Activated T-helper 9 cell treated with anti-CD3 and anti-CD28 coated beads, Interleukin-2, amount 50 U/mL, for 16 hours (primary cell): ENCODE data around the gene ADGRG6.

Experiments used
- DNase-seq: peaks from one replicate; pipeline ENCODE4 v3.0.0-alpha.2; 2020; ENCODE audit warnings: low read depth

ADGRG6 gene

DNA sequence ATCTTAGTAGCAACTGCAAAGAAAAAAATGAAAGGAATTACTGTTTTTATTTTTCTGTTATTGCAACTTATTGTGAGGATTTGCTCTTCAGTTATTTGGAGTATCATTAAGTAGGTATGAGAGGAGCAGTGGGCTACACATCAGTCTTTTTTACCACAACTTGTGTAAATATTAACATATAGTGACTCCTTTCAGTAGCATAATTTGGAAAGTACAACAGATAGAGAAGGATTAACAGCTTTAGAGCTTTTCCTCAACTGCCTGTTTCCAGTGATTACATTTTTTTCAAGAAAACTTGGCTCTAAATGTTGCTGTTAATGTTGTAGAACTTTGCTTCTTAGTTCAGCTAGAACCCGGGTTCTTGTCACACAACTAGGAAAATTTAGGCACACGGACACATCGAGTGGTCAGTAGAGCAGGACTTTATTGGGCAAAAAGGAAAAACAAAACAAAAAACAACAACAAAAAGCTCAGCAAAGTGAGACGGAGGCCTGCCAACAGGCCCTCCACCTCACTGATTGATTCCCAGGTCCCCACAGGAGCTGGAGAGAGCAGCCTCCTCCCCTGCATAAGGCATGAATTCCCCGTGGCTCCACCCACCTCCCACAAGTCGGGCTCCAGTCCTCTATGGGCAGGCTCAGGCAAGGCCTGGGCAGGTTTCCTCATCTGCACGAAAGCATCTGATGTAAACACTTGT lies 75.1 kb downstream of the ADGRG6 start:
- no peak for DNase-seq

DNA sequence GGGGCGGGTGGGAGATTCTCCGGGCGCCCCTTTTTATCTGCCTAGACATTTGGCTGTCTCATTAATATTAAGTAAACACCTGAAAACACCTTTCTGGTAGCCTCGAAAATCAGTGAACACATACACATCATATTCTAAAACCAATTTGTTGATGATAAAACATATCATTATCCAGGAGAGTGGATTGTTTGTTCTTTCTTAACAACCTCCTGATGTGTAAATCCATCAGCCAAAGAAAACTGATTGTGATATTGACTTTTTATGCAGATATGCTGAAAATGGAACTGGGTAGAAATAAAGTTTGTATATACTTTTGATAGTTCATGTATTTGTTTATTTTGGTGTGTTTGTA lies 75.7 kb downstream of the ADGRG6 start:
- DNase-seq, result no peak

DNA sequence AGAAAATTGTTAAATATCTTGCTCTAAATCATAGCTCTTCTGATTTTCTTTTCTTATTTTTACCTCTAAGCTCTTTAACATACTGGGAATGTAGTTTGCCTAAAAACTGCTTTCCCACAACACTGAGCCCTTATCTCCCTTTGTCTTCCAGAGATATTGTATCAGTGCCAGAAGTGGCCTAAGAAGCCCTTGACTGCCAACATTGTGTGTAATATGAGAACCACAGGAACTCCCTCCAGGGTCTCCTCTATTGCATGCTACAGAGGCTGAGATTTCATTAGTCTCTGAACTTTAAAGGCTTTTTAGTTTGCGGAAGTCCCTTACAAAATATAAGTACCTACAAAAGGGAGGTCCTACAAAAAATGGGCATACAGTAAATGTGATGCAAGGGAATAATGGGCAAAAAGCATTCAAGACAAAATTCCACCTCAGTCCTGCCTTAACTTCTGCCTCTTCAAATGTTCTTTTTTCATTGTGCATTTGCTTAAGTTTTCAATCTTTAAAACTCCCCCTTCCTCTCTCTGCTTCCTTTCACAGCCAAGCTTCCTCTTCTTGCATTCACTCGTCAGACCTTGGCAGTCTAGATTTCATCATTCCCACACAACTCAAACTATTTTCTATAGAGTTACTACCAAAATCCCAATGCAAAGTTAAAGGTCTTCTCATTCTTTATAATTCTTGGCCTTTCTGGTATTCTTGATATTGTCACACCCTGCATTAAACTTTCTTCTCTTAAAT lies 76.5 kb downstream of the ADGRG6 start:
- DNase-seq, result no peak

DNA sequence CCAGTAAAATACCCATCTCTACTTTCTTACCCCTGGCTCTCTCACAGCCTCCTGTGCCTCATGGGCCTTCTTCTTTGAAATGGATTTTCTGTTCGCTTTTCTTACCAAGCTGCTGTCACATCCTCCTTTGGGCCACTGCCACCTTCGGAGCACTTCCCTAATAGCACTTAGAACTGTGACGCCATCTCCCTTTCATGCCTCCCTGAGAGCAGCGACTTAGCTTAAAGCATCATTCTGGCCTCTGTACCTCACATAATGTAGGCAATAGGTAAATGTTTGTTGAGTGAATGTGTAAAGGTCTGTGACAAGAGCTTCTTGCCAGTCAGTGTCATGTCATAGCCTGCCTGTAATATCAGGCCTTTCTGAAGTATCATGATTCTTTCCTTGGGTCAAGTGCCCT lies 78.8 kb downstream of the ADGRG6 start:
- no peak for DNase-seq

DNA sequence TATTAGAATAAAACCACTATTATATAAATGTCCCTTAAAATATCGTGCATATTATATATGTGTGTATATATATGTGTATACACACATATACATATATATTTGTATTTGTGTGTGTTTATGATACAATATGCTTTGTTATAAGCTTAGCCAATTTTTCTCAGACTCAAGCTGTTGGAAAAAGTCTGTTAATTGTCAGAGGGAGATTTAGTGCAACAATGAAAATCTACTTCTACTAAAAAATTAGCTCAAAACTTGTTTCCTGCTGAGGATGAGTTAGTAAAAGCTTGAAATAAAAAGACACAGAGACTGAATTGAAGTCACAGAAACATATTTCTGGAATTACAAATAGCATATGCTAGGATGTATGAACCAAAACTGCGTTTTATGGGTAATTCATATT lies 79.4 kb downstream of the ADGRG6 start:
- DNase-seq, result no peak

GRCh38 chr6:142381845-142382378 lies 80.1 kb downstream of the ADGRG6 start:
- DNase-seq, result no peak

DNA sequence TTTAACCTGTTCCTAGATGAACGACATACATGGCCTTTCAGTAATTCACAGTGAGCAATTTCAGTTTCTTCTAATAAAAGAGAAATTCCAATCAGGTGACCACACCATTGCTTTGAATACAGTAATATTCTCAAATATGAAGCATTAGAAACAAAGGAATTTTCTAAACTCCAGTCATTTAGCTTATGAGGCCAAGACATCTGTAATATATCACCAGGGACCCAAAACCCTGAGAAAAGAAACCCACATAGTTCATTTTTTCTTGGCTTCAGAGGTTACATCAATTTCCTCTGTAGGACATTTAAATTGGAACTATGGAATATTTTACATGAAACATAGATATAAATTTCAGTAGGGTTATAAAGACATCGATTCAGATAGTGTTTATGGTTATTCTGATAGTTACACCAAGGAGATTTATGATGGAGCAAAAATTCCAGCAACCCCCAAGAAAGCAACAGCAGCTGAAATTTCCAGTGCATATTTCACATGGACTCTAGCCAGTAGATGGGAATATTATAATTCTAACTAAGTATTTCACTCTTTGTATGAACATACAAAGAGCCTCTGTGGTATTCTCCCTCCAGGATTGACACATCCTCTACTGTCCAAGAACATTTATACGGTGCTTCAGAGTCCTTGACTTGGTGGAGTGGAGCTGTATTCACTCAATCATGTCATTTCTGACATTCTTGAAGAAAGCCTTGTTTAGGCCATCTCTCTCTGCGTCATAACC lies 82.9 kb downstream of the ADGRG6 start:
- DNase-seq, result no peak

GRCh38 chr6:142385352-142385751 lies 83.5 kb downstream of the ADGRG6 start:
- no peak for DNase-seq

- no peak for DNase-seq
Observed at GRCh38 chr6:142386657-142387056, 84.8 kb downstream of the ADGRG6 start.

- DNase-seq, result no peak
Observed at GRCh38 chr6:142387997-142388815, 86.4 kb downstream of the ADGRG6 start.

GRCh38 chr6:142395266-142395665 lies 93.5 kb downstream of the ADGRG6 start:
- DNase-seq, result no peak

DNA sequence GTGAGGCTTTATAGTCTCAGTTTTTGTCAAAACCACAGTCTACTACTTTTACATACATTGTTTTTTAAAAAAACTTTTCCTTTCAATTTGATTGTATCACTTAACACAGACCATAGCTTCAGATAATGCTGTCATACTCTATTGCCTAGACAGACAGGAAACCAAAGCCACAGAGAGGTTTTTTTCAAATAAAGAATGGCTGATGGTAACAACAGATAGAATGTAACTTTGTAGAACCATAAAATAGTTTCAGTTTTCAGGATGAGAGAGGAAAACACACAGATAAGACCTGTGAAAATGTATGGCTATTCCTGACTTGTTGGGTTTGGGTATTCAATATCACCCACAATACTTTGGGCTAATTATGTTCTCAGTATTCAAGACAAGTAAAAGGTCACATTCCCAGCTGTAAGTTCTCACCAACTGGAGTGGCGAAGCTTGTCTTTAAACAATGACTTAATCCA lies 94.0 kb downstream of the ADGRG6 start:
- DNase-seq, result no peak

GRCh38 chr6:142398353-142398752 lies 96.5 kb downstream of the ADGRG6 start:
- no peak for DNase-seq

DNA sequence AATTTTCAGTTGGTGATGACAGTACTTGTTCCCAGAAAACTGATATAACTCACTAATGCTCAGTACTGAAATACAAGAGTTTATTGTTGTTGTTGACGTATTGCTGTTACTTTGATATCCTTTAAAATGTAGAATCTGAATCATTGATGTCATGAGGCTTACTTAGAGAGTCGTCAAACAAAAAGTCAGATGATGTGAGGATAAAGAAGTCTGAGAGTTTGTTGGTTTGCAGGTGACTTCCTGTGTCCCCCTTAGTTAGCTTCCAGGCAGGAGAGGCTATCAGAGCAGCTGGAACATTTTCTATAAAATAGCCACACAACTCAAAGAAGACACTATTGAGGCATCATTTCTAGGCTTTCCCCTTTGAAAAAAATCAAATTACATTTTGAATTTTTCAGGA lies 97.9 kb downstream of the ADGRG6 start:
- DNase-seq, result no peak

- DNase-seq, result no peak
Observed at GRCh38 chr6:142400495-142400894, 98.7 kb downstream of the ADGRG6 start.

DNA sequence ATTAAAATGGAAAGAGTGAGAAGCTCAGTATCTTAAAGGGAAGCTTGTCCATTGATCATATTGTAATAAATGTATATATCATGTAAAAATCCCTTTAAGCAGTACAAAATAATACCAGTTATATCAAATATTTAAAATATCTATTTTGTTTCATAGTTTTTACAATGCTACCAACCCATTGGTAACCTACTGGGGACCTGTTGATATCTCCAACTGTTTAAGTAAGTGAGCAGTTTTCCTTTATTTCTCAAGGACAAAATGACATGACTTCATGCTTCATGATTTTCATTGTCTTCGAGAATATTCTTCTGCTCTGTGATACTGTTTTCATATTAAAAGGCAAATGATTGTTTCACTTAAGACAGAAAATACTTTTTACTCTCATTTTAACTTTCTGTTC lies 100.0 kb downstream of the ADGRG6 start:
- no peak for DNase-seq

DNA sequence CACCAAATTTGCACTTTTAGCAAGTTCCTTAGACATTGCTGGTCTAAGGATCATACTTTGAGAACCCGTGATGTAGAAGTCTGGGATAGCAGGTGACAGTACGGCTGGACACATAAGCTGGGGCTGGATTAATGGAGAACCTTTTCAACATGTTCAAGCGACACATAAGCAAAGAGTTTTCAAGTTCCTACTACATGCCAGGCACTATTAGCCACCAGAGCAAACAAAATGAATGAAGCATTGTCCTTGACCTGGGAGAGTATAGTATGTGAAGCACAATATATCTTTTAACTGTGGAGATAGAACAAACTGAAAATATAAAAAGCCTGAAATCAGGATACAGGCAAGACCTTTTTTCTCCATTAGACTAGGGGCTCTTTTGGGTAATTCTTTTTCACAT lies 102.9 kb downstream of the ADGRG6 start:
- no peak for DNase-seq

DNA sequence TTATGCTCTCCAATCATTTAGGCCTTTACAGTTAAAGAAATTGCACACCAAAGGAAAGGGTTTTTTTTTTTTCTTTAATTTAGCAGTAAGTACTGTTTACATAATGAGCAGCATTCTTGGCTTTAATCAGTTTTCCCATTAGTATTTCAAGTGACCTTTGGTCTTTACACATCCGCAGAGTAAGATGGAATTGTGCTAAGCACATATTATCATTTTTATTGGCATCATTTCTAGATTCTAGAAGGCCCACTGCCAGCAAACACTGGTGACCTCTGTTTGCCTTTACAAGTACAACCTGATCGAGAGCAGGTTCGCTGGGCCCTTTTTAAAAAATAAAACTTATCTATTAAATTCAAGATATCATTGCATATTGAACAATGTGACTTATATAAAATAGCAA lies 104.3 kb downstream of the ADGRG6 start:
- DNase-seq, result no peak

- no peak for DNase-seq
Observed at GRCh38 chr6:142407685-142408273, 106.0 kb downstream of the ADGRG6 start.

DNA sequence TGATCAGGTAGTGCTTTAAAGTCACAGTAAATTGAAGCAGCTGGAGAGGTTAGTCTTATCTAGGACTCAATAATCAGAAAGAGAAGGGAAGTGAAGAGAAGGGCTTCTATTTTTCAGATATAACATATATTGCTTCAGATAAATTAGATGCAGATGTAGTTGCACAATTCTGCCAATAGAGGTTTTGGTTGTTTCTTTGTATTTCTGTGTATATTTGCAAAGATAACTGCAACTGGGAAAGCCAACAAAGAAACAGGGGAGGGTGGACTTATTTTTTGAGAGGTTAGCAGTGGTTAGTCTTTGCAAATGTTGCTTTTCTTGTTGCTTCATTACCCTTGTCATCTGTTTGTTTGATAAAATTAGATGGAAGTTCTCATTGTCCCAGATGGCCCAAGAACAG lies 106.6 kb downstream of the ADGRG6 start:
- no peak for DNase-seq

DNA sequence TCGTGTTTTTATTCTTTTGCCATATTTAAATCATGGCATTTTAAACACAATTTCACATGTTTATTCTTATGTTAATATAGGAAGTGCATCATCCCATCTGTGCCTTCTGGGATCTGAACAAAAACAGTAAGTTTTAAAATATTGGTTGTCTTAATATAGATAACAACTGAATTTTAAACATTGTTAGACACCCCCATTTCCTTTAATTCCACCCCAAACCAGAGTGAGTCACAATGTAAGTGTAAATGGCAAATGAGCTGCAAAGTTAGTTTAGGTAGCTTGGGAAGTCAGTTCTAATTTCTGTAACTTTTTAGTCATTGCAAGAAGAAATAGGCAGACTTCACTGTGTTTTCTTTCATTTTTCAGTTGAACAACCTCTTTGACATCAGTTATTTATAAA lies 108.0 kb downstream of the ADGRG6 start:
- DNase-seq, result no peak

DNA sequence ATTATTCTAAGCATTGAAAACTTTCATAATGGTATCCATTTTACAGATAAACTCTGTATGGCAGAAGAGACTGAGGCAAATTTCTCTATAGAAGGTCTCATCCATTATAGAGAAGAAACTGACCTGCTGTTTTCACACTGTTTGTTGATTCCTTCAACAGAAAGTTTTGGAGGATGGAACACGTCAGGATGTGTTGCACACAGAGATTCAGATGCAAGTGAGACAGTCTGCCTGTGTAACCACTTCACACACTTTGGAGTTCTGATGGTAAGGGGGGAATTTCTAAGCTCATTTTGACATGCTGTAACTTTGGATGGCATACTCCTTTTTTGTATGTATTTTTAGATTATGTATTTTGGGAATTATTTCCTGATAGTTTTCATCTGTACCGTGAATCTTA lies 109.3 kb downstream of the ADGRG6 start:
- DNase-seq, result no peak
